Left ventricle myocardium inferior (tissue), 1 donor: ENCODE measurements around the gene IFNAR2. TPM values are rescaled to one million over a fixed set of nuclear protein-coding genes. Genes with fewer than 3 reads are reported as not detected.

Experiments
- DNase-seq: peaks from one replicate; pipeline ENCODE4 v3.0.0-alpha.2; 2020
- H3K27ac ChIP-seq: fragments of 200-600 bp; replicated peaks from 2 replicates; pipeline ENCODE4 v1.8.0; 2021
- H3K27me3 ChIP-seq: fragments of 200-600 bp; 2 replicates; pipeline ENCODE4 v1.8.0; 2021; ENCODE audit warnings: low read depth
- H3K36me3 ChIP-seq: fragments of 200-600 bp; 2 replicates; pipeline ENCODE4 v1.8.0; 2021
- H3K4me1 ChIP-seq: fragments of 200-600 bp; 2 replicates; pipeline ENCODE4 v1.8.0; 2021
- H3K4me3 ChIP-seq: fragments of 200-600 bp; 2 replicates; pipeline ENCODE4 v1.8.0; 2021; ENCODE audit warnings: mild to moderate bottlenecking, moderate library complexity
- H3K9me3 ChIP-seq: fragments of 200-600 bp; replicated peaks from 2 replicates; pipeline ENCODE4 v1.8.0; 2021
- CTCF ChIP-seq: fragments of 200-600 bp; IDR thresholded peaks from 2 replicates; pipeline ENCODE4 v1.8.0; 2021; ENCODE audit warnings: antibody characterized with exemption, mild to moderate bottlenecking, borderline replicate concordance
- intact Hi-C: fragments of 100-400 bp; cut with micrococcal nuclease; formaldehyde crosslinking; loops from one replicate; pipeline ENCODE4 v1.11.0; 2022
- total RNA-seq: library from RNA; stranded (reverse); fragmentation: NEBNext Ultra II Directional; extraction: Animal tissue kit (Norgen Biotek cat#: 25700); gene quantifications from one replicate; pipeline ENCODE4 v1.2.1, GENCODE V29; 2021
- donor health status: DM: no; HTN: yes; CAD: no; lungs with severe emphysema.

IFNAR2 gene
- total RNA-seq, 1 donor from 2014 or later, result 9.0 TPM

- H3K27ac ChIP-seq, result no peak overlapping the region
- no peak for TF ChIP-seq CTCF
- no peaks in the 10 kb centered on the region for H3K27me3 ChIP-seq
- peaks cover 31% of the 10 kb centered on the region for H3K4me1 ChIP-seq
- no peaks in the 10 kb centered on the region for H3K9me3 ChIP-seq
- intact Hi-C loops, result no loop called here
- DNase-seq, result no peak
- peaks cover 17% of the 10 kb centered on the region for H3K36me3 ChIP-seq
- no peak overlapping the region for H3K4me3 ChIP-seq
Observed at GRCh38 chr21:33264561-33264960, 34.8 kb downstream of the IFNAR2 start.

GRCh38 chr21:33265664-33266049 is 35.9 kb downstream of the IFNAR2 start:
- DNase-seq, result peak; percentile 50
- no peak for TF ChIP-seq CTCF
- H3K4me3 ChIP-seq, result peak overlapping the region; percentile 95
- no peaks in the 10 kb centered on the region for H3K9me3 ChIP-seq
- peaks cover 31% of the 10 kb centered on the region for H3K4me1 ChIP-seq
- H3K27ac ChIP-seq, result peak overlapping the region; percentile 90
- H3K27me3 ChIP-seq, result no peaks in the 10 kb centered on the region
- peaks cover 26% of the 10 kb centered on the region for H3K36me3 ChIP-seq
- intact Hi-C loops, result no loop called here

- H3K4me3 ChIP-seq, result peak within 1 kb of the TSS; percentile 95
- H3K4me1 ChIP-seq, result peaks cover 31% of the 10 kb centered on the region
- peak within 1 kb of the TSS; percentile 90 for H3K27ac ChIP-seq
- peaks cover 32% of the 10 kb centered on the region for H3K36me3 ChIP-seq
- no peaks in the 10 kb centered on the region for H3K27me3 ChIP-seq
- no peak for TF ChIP-seq CTCF
- intact Hi-C loops, result no loop called here
- peak; percentile 81 for DNase-seq
- no peaks in the 10 kb centered on the region for H3K9me3 ChIP-seq
Observed at GRCh38 chr21:33266050-33266788, 36.5 kb downstream of the IFNAR2 start, which contains the start of gene IL10RB. Gene IL10RB, plus strand, starts transcription at chr21:33266367. Its CDS starts 99 bp downstream, at chr21:33266466.

GRCh38 chr21:33266789-33267135 is 37.0 kb downstream of the IFNAR2 start:
- no peak for TF ChIP-seq CTCF
- Histone ChIP-seq H3K27ac (peak overlapping the region; percentile 90), H3K9me3 (no peaks in the 10 kb centered on the region), H3K27me3 (no peaks in the 10 kb centered on the region), H3K4me1 (peaks cover 31% of the 10 kb centered on the region), H3K4me3 (peak overlapping the region; percentile 95), H3K36me3 (peaks cover 33% of the 10 kb centered on the region)
- peak; percentile 20 for DNase-seq
- intact Hi-C loops, result no loop called here

- DNase-seq, result no peak
- peak overlapping the region; percentile 95 for H3K4me3 ChIP-seq
- H3K27ac ChIP-seq, result peak overlapping the region; percentile 90
- intact Hi-C loops, result no loop called here
- peaks cover 33% of the 10 kb centered on the region for H3K36me3 ChIP-seq
- H3K4me1 ChIP-seq, result peaks cover 31% of the 10 kb centered on the region
- no peaks in the 10 kb centered on the region for H3K9me3 ChIP-seq
- no peak for TF ChIP-seq CTCF
- no peaks in the 10 kb centered on the region for H3K27me3 ChIP-seq
Observed at GRCh38 chr21:33267250-33267649, 37.5 kb downstream of the IFNAR2 start.
